C4-2B (cell line): ENCODE results near the gene ITPA.

Source experiments
- H3K27ac ChIP-seq: fragments of 450-650 bp; 2 replicates; pipeline ENCODE4 v1.5.1; 2017
- CTCF ChIP-seq: fragments of 450-650 bp; conservative IDR thresholded peaks from 2 replicates; pipeline ENCODE4 v1.5.1; 2017; ENCODE audit warnings: mild to moderate bottlenecking
- ZFX ChIP-seq: fragments of 450-650 bp; IDR thresholded peaks from 2 replicates; pipeline ENCODE4 v1.6.1; 2017

Gene ITPA

GRCh38 chr20:3168829-3169590 is 40.3 kb upstream of the ITPA start:
- H3K27ac ChIP-seq: no peak overlapping the region
- no peak for TF ChIP-seq CTCF
- no peak for TF ChIP-seq ZFX

GRCh38 chr20:3171391-3172125 is 37.7 kb upstream of the ITPA start:
- TF ChIP-seq ZFX (no peak), CTCF (no peak)
- H3K27ac ChIP-seq: no peak overlapping the region

GRCh38 chr20:3172126-3172932 is 37.0 kb upstream of the ITPA start:
- no peak overlapping the region for H3K27ac ChIP-seq
- no peak for TF ChIP-seq ZFX
- no peak for TF ChIP-seq CTCF

- peak within 1 kb of the TSS; percentile 64 for H3K27ac ChIP-seq
- TF ChIP-seq CTCF (no peak), ZFX (no peak)
These were observed 36.2 kb upstream of the ITPA start, which contains the start of gene LZTS3 for GRCh38 chr20:3172933-3173609. LZTS3 (minus strand) TSS chr20:3173549; CDS start chr20:3167163, 6,386 bp downstream.

GRCh38 chr20:3173610-3174441 is 35.5 kb upstream of the ITPA start:
- H3K27ac ChIP-seq: peak overlapping the region; percentile 64
- TF ChIP-seq CTCF (no peak; the same call in 1 of the 2 replicates), ZFX (no peak; the same call in 1 of the 2 replicates)

GRCh38 chr20:3174442-3175261 is 34.6 kb upstream of the ITPA start:
- no peak for TF ChIP-seq CTCF
- TF ChIP-seq ZFX: no peak
- peak overlapping the region; percentile 64 for H3K27ac ChIP-seq
